ENCODE results near the gene AQR. TPM values are rescaled to one million over a fixed set of nuclear protein-coding genes. Genes with fewer than 3 reads are reported as not detected.

The AQR gene
- total RNA-seq, 1 experiment from 2014 or later: 25.4 TPM

GRCh38 chr15:34879107-34879506, 90.4 kb downstream of the AQR start:
- no peak for DNase-seq (ENCODE audit: low spot score)

DNA sequence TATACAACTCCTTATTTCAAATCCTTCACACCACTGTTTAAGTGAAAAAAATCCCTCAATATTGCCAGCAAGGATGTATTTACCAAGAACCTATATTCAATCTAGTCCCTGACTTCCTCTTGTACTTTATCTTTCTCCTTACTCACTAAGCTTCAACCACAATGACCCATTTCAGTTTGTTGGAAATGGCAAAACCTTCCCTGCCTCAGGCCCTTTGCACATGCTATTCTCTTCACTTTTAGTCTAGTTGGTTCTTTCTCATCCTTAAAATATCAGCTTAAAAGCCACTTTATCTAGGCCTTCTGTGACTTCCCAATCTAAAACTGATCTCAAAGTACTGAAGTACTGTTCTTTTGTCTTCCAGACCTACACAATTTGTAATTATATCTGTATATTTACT, 92.9 kb downstream of the AQR start:
- DNase-seq (ENCODE audit: low spot score): no peak

DNA sequence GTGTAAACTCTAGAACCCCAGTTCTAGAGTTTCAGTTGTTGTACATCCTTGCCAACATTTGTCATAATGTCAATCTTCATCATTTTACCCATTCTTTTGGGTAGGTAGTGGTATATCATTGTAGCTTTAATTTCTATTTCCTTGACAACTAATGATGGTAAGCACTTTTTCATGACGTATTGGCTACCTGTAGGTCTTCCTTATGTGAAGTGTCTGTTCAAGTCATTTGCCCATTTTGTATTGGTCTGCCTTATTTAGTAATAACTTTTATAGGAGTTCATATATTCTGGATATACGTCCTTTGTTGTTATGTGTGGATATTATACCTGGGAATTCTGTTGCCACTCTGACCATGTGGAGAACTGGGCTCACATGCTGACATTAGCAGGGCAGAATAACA, 100.4 kb downstream of the AQR start:
- no peak for DNase-seq (ENCODE audit: low spot score)

- DNase-seq (ENCODE audit: low spot score): no peak
Observed at GRCh38 chr15:34865531-34865930, 104.0 kb downstream of the AQR start.

DNA sequence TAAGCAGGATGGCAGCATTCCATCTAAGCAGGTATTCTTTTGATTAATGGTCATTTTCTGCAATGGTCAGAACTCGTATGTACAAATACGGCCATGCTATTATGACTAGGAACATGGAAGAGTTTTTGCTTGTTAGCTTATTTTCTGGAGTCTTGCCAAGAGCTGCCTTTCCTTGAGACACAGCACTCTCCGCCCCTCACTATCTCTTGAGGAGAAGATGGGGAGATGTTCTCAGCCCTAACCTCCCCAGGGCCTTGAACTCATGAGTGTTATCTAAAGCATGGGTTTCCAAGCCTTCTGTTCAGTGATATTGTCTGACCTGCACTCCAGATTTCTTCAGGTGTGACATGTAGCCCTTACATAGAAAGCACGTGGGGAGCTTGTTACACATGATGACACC, 108.3 kb downstream of the AQR start:
- no peak for DNase-seq (ENCODE audit: low spot score)

GRCh38 chr15:34855893-34856292, 113.6 kb downstream of the AQR start:
- DNase-seq (ENCODE audit: low spot score): peak; percentile 21

GRCh38 chr15:34855413-34855812, 114.1 kb downstream of the AQR start:
- peak; percentile 57 for DNase-seq (ENCODE audit: low spot score)

GRCh38 chr15:34854232-34854631, 115.3 kb downstream of the AQR start:
- no peak for DNase-seq (ENCODE audit: low spot score)

GRCh38 chr15:34853001-34853758, 116.4 kb downstream of the AQR start:
- no peak for DNase-seq (ENCODE audit: low spot score)

- no peak for DNase-seq (ENCODE audit: low spot score)
Observed at GRCh38 chr15:34851751-34852150, 117.8 kb downstream of the AQR start.

DNA sequence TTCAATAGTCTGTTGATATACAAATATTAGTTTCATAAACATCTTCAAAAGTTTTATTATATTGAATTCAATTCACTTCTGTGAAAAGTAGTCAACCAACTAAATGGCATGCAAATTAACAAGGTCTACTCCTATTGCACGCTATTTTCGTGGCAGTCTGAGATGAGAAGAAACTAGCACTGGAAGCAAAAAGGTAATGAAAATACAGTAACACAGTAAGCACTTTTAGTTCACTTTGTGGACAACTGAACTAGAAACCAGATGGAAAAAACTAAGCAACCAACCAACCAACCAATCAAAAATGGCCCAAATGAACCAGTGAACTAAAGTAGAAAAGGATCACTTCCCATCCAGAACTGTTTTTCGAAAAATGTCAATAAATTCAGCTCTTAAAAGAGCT, 118.5 kb downstream of the AQR start:
- no peak for DNase-seq (ENCODE audit: low spot score)

DNA sequence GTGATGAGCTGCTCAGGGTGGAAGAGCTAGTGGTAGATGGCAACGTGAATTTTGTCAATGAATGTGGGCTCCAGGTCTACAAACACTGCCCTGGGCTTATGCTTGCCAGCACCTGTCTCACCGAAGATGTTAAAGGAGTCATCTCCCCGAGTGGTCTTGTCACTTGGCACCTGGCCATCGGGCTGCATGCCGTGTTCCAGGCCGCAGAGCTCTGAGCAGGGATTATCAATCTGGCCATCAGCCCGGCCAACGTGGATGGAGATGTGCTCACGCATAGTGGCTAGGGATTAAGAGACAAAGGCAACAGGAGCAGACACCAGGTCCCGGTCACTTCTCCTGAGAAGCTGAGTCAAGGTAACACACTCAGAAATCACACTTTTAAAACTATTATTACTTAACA, 119.4 kb downstream of the AQR start:
- no peak for DNase-seq (ENCODE audit: low spot score)

- no peak for DNase-seq (ENCODE audit: low spot score)
Observed at GRCh38 chr15:34849364-34849959, 120.1 kb downstream of the AQR start.

- no peak for DNase-seq (ENCODE audit: low spot score)
Observed at GRCh38 chr15:34847598-34847997, 121.9 kb downstream of the AQR start.

- DNase-seq (ENCODE audit: low spot score): no peak
Observed at GRCh38 chr15:34841262-34841725, 128.2 kb downstream of the AQR start.

DNA sequence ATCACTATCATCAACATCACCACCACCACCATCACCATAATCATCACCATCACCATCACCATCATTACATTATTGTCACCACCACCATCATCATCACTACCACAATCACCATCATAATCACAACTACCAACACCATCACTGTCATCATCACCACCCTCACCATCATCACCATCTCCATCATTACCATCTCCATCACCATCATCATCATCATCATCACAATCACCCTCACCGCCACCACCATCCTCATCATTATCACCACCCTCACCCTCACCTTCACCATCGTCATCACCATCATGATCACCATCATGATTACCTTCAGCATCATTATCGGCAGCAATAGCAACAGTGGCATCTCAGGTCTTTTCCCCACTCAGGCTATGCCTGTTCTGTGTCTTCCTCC, 131.3 kb downstream of the AQR start:
- DNase-seq (ENCODE audit: low spot score): no peak

DNA sequence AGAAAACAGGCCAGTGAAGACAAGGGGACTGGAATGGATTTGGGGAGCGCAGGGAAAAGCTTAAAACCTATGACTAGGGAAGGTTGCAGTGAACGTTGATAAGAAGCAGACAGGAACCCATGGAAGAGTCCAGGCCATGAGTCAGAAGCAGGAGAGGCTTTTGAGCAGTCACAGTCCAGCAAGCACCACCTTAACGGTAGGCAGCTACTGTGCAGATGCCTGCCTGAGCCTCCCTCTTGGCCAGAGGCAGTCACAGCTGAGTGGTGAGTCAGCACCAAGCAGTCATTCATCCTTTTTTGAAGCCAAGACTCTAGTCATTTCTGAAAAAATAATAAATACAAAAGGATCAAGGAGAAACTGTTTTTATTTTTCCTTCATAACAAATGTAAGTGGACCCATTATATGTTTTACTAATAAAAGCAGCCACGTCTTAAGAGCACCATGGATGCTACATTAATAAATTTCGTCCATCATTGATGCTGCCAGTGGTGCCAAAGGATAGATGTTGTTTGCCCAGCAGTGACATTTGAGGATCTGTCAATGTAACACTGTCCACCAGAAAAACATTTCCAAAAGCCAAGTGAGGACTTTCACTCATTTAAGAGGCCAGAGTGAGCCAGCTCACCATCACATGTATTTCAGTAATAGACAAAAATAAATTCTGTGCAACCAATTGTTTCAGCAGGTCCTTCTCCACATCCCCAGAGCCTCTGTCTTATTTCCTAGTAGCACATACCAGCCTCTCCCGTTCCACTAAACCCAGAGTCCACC, 132.1 kb downstream of the AQR start:
- DNase-seq (ENCODE audit: low spot score): peak; percentile 71

- no peak for DNase-seq (ENCODE audit: low spot score)
Observed at GRCh38 chr15:34828145-34828911, 141.2 kb downstream of the AQR start.

GRCh38 chr15:34821831-34822230, 147.7 kb downstream of the AQR start:
- DNase-seq (ENCODE audit: low spot score): no peak

- no peak for DNase-seq (ENCODE audit: low spot score)
Observed at GRCh38 chr15:34820110-34820509, 149.4 kb downstream of the AQR start.

- DNase-seq (ENCODE audit: low spot score): no peak
Observed at GRCh38 chr15:34818526-34818925, 151.0 kb downstream of the AQR start.

DNA sequence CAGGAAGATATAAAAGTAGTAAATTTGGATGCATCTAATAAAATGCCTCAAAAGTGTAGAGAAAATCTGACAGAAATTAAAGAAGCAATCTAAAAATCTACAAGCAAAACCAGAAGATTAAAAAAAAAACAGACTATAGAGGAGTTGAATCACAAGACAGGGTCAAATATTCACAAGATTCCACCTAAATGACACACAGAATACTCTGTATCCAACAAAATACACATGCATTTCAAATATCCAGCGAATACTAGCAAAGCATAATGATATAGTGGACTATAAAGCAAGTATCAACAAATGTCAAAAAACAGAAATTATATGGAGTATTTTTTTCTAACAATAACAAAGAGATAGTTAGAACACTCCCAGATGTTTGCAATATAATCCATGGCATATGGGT, 153.7 kb downstream of the AQR start:
- no peak for DNase-seq (ENCODE audit: low spot score)

Data from H4 (cell line).